Measurements from ENCODE around the gene OPCML.

The OPCML gene

GRCh38 chr11:133232665-133233064 lies 299.6 kb downstream of the OPCML start:
- DNase-seq (ENCODE audit: low spot score): no peak

GRCh38 chr11:133230431-133230830 lies 301.9 kb downstream of the OPCML start:
- DNase-seq (ENCODE audit: low spot score): no peak

- no peak for DNase-seq (ENCODE audit: low spot score)
These were observed 303.6 kb downstream of the OPCML start for GRCh38 chr11:133228471-133229329.

GRCh38 chr11:133227632-133228111 lies 304.6 kb downstream of the OPCML start:
- DNase-seq (ENCODE audit: low spot score): no peak

- DNase-seq (ENCODE audit: low spot score): no peak
These were observed 308.0 kb downstream of the OPCML start for GRCh38 chr11:133224271-133224670.

GRCh38 chr11:133222425-133223330 lies 309.6 kb downstream of the OPCML start:
- DNase-seq (ENCODE audit: low spot score): no peak

- DNase-seq (ENCODE audit: low spot score): no peak
These were observed 312.8 kb downstream of the OPCML start for GRCh38 chr11:133219543-133219942.

- DNase-seq (ENCODE audit: low spot score): no peak
These were observed 315.5 kb downstream of the OPCML start for GRCh38 chr11:133216813-133217212.

- no peak for DNase-seq (ENCODE audit: low spot score)
These were observed 316.6 kb downstream of the OPCML start for GRCh38 chr11:133215596-133216230.

GRCh38 chr11:133214646-133215045 lies 317.7 kb downstream of the OPCML start:
- DNase-seq (ENCODE audit: low spot score): no peak

GRCh38 chr11:133212201-133212600 lies 320.1 kb downstream of the OPCML start:
- DNase-seq (ENCODE audit: low spot score): no peak

GRCh38 chr11:133207995-133208394 lies 324.3 kb downstream of the OPCML start:
- no peak for DNase-seq (ENCODE audit: low spot score)

GRCh38 chr11:133206313-133207005 lies 325.8 kb downstream of the OPCML start:
- no peak for DNase-seq (ENCODE audit: low spot score)

- DNase-seq (ENCODE audit: low spot score): no peak
These were observed 328.1 kb downstream of the OPCML start for GRCh38 chr11:133204158-133204557.

- DNase-seq (ENCODE audit: low spot score): no peak
These were observed 329.5 kb downstream of the OPCML start for GRCh38 chr11:133202816-133203215.

- DNase-seq (ENCODE audit: low spot score): no peak
These were observed 333.9 kb downstream of the OPCML start for GRCh38 chr11:133198438-133198837.

GRCh38 chr11:133197425-133197824 lies 334.9 kb downstream of the OPCML start:
- no peak for DNase-seq (ENCODE audit: low spot score)

GRCh38 chr11:133191931-133192330 lies 340.4 kb downstream of the OPCML start:
- DNase-seq (ENCODE audit: low spot score): no peak

GRCh38 chr11:133181667-133182066 lies 350.6 kb downstream of the OPCML start:
- no peak for DNase-seq (ENCODE audit: low spot score)

- DNase-seq (ENCODE audit: low spot score): no peak
These were observed 351.2 kb downstream of the OPCML start for GRCh38 chr11:133181066-133181465.

GRCh38 chr11:133180201-133180600 lies 352.1 kb downstream of the OPCML start:
- DNase-seq (ENCODE audit: low spot score): no peak

GRCh38 chr11:133176748-133177147 lies 355.6 kb downstream of the OPCML start:
- no peak for DNase-seq (ENCODE audit: low spot score)

Measured in AG08396 (cell line).